H1 (cell line): Measurements from ENCODE around the gene INPP5E. TPM values are rescaled to one million over a fixed set of nuclear protein-coding genes. Genes with fewer than 3 reads are reported as not detected.

Source experiments
- CTCF ChIA-PET: fragments of 300-600 bp; sonication (Branson Sonifier 250); formaldehyde crosslinking; loops from one replicate; lab custom pipeline; 2021; ENCODE audit not compliant: partially characterized antibody; lab: Charles Lee
- POLR2A ChIA-PET: fragments of 300-600 bp; sonication (Branson Sonifier 250); formaldehyde crosslinking; loops from one replicate; lab custom pipeline; 2021; ENCODE audit warnings: inconsistent platforms; ENCODE audit not compliant: partially characterized antibody; lab: Charles Lee
- DNase-seq, 2 experiments: peaks; one replicate each; pipeline versions ENCODE4 v3.0.0 to v3.0.0-alpha.2; 2010 to 2022; ENCODE audit warnings: low spot score in 2 of 2, low read depth in 1 of 2, mixed read lengths in 1 of 2
- FAIRE-seq: peaks from 2 replicates; lab custom pipeline; 2011; peaks lifted over from hg19 to GRCh38; lab: Jason Lieb, UNC
- H2AFZ ChIP-seq: 2 replicates; pipeline ENCODE4 v1.8.1; 2012; ENCODE audit warnings: low read length, inconsistent platforms
- H2AK5ac ChIP-seq: 2 replicates; pipeline ENCODE4 v1.6.1; 2013; ENCODE audit warnings: low read depth, low read length
- H2BK120ac ChIP-seq: replicated peaks from 2 replicates; pipeline ENCODE3; 2013; ENCODE audit warnings: low read depth, low read length, inconsistent platforms
- H2BK12ac ChIP-seq: 2 replicates; pipeline ENCODE4 v1.6.1; 2013; ENCODE audit warnings: low read depth, low read length
- H2BK15ac ChIP-seq: 2 replicates; pipeline ENCODE4 v1.6.1; 2013; ENCODE audit warnings: low read length
- H2BK20ac ChIP-seq: 2 replicates; pipeline ENCODE4 v1.6.1; 2013; ENCODE audit warnings: low read length
- H2BK5ac ChIP-seq: 2 replicates; pipeline ENCODE4 v1.6.1; 2013; ENCODE audit warnings: low read depth, low read length
- H3K14ac ChIP-seq: 2 replicates; pipeline ENCODE4 v1.6.1; 2013; ENCODE audit warnings: inconsistent platforms; ENCODE audit not compliant: insufficient read length
- H3K18ac ChIP-seq: 2 replicates; pipeline ENCODE4 v1.6.1; 2013; ENCODE audit warnings: low read length; ENCODE audit errors: extremely low read depth
- H3K23ac ChIP-seq: 2 replicates; pipeline ENCODE4 v1.6.1; 2013; ENCODE audit warnings: inconsistent platforms; ENCODE audit not compliant: insufficient read length
- H3K23me2 ChIP-seq: 2 replicates; pipeline ENCODE4 v1.6.1; 2013; ENCODE audit warnings: low read depth, low read length
- H3K27ac ChIP-seq: 2 replicates; pipeline ENCODE4 v1.6.1; 2011; ENCODE audit warnings: low read depth, low read length, inconsistent platforms
- H3K27me3 ChIP-seq, 4 experiments: replicated peaks in 1 of 4; 1 replicate in 1 of 4; 2 replicates in 3 of 4; pipeline versions ENCODE4 v1.6.1 to v1.8.1; 2011 to 2013; ENCODE audit warnings: low read length in 3 of 4, mild to moderate bottlenecking in 3 of 4, inconsistent platforms in 2 of 4, mixed read lengths in 2 of 4, moderate library complexity in 1 of 4; ENCODE audit not compliant: control insufficient read depth in 3 of 4, insufficient read depth in 3 of 4; ENCODE audit errors: extremely low read depth in 1 of 4
- H3K36me3 ChIP-seq, 4 experiments: 2 replicates each; pipeline versions ENCODE4 v1.6.1 to v1.8.1; 2011 to 2013; ENCODE audit warnings: mild to moderate bottlenecking in 4 of 4, low read length in 3 of 4, moderate library complexity in 2 of 4, control low read depth in 1 of 4, inconsistent platforms in 1 of 4; ENCODE audit not compliant: insufficient read depth in 4 of 4, control insufficient read depth in 2 of 4
- H3K4ac ChIP-seq: replicated peaks from 2 replicates; pipeline ENCODE3; 2013; ENCODE audit warnings: low read length, low read depth, mixed read lengths, inconsistent platforms; ENCODE audit not compliant: insufficient read length
- H3K4me1 ChIP-seq, 4 experiments: replicated peaks in 1 of 4; 1 replicate in 1 of 4; 2 replicates in 3 of 4; pipeline versions ENCODE4 v1.6.1 to v1.8.1; 2011 to 2013; ENCODE audit warnings: low read length in 3 of 4, inconsistent platforms in 2 of 4, mixed read lengths in 1 of 4; ENCODE audit not compliant: insufficient read depth in 4 of 4, control insufficient read depth in 3 of 4
- H3K4me2 ChIP-seq, 2 experiments: 2 replicates each; pipeline versions ENCODE4 v1.6.1 to v1.8.1; 2011 to 2013; ENCODE audit warnings: low read depth in 2 of 2, low read length in 2 of 2, control low read depth in 1 of 2, inconsistent platforms in 1 of 2, mild to moderate bottlenecking in 1 of 2; ENCODE audit not compliant: insufficient read depth in 1 of 2
- H3K4me3 ChIP-seq, 4 experiments: fragments of 200-600, 300-600 bp in 1 of 4; sonication (generic), shearing (Covaris generic), sonication (Bioruptor Twin) in 1 of 4; 2 replicates each; pipeline versions ENCODE4 v1.5.1 to v1.8.1; 2011 to 2016; ENCODE audit warnings: low read length in 4 of 4, low read depth in 3 of 4, control low read depth in 2 of 4, inconsistent platforms in 2 of 4, mild to moderate bottlenecking in 2 of 4, mixed read lengths in 1 of 4, moderate library complexity in 1 of 4; ENCODE audit not compliant: insufficient read depth in 2 of 4; ENCODE audit errors: extremely low read depth in 1 of 4
- H3K56ac ChIP-seq: replicated peaks from 2 replicates; pipeline ENCODE3; 2013; ENCODE audit warnings: low read depth, mild to moderate bottlenecking, mixed read lengths, low read length, inconsistent platforms; ENCODE audit not compliant: insufficient read length
- H3K79me1 ChIP-seq: 2 replicates; pipeline ENCODE4 v1.6.1; 2013; ENCODE audit warnings: low read depth, low read length, control low read depth
- H3K79me2 ChIP-seq, 2 experiments: 2 replicates each; pipeline versions ENCODE4 v1.6.1 to v1.8.1; 2012 to 2013; ENCODE audit warnings: low read length in 2 of 2, mild to moderate bottlenecking in 2 of 2, inconsistent platforms in 1 of 2; ENCODE audit not compliant: insufficient read depth in 2 of 2, control insufficient read depth in 1 of 2
- H3K9ac ChIP-seq, 4 experiments: replicated peaks in 1 of 4; 1 replicate in 1 of 4; 2 replicates in 3 of 4; pipeline versions ENCODE4 v1.6.1 to v1.8.1; 2011 to 2013; ENCODE audit warnings: low read depth in 3 of 4, low read length in 3 of 4, control low read depth in 2 of 4, mild to moderate bottlenecking in 2 of 4, moderate library complexity in 2 of 4, inconsistent platforms in 1 of 4; ENCODE audit errors: extremely low read depth in 1 of 4
- H3K9me3 ChIP-seq, 2 experiments: 2 replicates each; pipeline versions ENCODE4 v1.6.1 to v1.8.1; 2012 to 2013; ENCODE audit warnings: mild to moderate bottlenecking in 2 of 2, moderate library complexity in 2 of 2, control low read depth in 1 of 2, inconsistent platforms in 1 of 2, low read depth in 1 of 2, low read length in 1 of 2, mixed read lengths in 1 of 2; ENCODE audit not compliant: insufficient read depth in 2 of 2
- H4K20me1 ChIP-seq, 2 experiments: replicated peaks in 1 of 2; 2 replicates each; pipeline versions ENCODE3 to v1.8.1; 2011 to 2013; ENCODE audit warnings: inconsistent platforms in 2 of 2, low read length in 2 of 2, mild to moderate bottlenecking in 1 of 2; ENCODE audit not compliant: insufficient read depth in 2 of 2, control insufficient read depth in 1 of 2
- H4K5ac ChIP-seq: 2 replicates; pipeline ENCODE4 v1.6.1; 2013; ENCODE audit warnings: low read length, low read depth, mixed read lengths, inconsistent platforms; ENCODE audit not compliant: insufficient read length
- H4K8ac ChIP-seq: 2 replicates; pipeline ENCODE4 v1.8.0; 2013; ENCODE audit warnings: mild to moderate bottlenecking, moderate library complexity, low read length, inconsistent platforms; ENCODE audit not compliant: insufficient read depth; ENCODE audit errors: extremely low read depth
- H4K91ac ChIP-seq: replicated peaks from 2 replicates; pipeline ENCODE3; 2013; ENCODE audit warnings: low read length, mixed read lengths, inconsistent platforms; ENCODE audit not compliant: insufficient read length
- HDAC2 ChIP-seq, 2 experiments: fragments of 300-600 bp in 1 of 2; sonication (generic) in 1 of 2; IDR thresholded peaks; 2 replicates each; pipeline ENCODE4 v1.6.1; 2011 to 2012; ENCODE audit warnings: low read depth in 2 of 2, low read length in 2 of 2, mild to moderate bottlenecking in 2 of 2, moderate library complexity in 2 of 2, borderline replicate concordance in 1 of 2, inconsistent platforms in 1 of 2
- WGBS, 2 experiments: shearing (Covaris generic) in 1 of 2; methylation state at CpG; one replicate each; pipeline versions ENCODE4 v1.1.6 to v1.1.7; 2013 to 2015; ENCODE audit warnings: low lambda C conversion rate in 2 of 2, mixed read lengths in 2 of 2, inconsistent platforms in 1 of 2, low coverage in 1 of 2, missing lambda C conversion rate in 1 of 2; ENCODE audit not compliant: insufficient replicate concordance in 2 of 2, insufficient coverage in 1 of 2, insufficient read length in 1 of 2; ENCODE audit errors: extremely low coverage in 1 of 2, missing lambda C conversion rate in 1 of 2; 5-methylcytosine and 5-hydroxymethylcytosine counted together
- polyA plus RNA-seq, 7 experiments: library from polyadenylated mRNA; depleted of rRNA in 3 of 7; stranded (reverse) in 5 of 7; unstranded in 2 of 7; fragments of >200 nt in 5 of 7; fragments of 200-250 nt in 2 of 7; gene quantifications; 1 replicate in 5 of 7; 2 replicates in 1 of 7; 4 replicates in 1 of 7; pipeline versions ENCODE4 v1.2.1 to v1.2.3, GENCODE V29; 2011 to 2013; ENCODE audit warnings: missing spikeins in 2 of 7, mixed read lengths in 2 of 7
- total RNA-seq: library from RNA; stranded (reverse); fragmentation: NEBNext Ultra II Directional; extraction: Animal tissue kit (Norgen Biotek cat#: 25700); gene quantifications from 2 replicates; pipeline ENCODE4 v1.2.1, GENCODE V29; 2021

The INPP5E gene
- total and polyA plus RNA-seq, 2 of the 8 experiments (the other 6 are each of a cell fraction or from before 2014, with no cell fraction given), result 8.7 to 11.3 TPM

DNA sequence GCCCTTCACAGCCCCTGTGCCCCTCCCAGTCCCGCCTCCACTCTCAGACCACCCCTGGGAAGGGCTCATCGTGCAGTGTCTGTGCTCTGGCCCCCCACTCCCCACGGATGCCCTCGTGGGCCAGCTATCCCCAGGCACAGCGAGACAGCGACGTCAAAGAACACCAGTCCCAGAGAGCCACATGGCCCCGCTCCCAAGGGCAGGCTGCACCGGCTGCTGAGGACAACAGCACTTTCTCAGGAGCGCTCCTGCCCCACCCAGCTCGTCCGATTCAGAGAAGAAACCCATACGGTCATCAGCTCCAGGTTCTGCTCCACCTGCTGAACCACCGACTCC lies 34.9 kb downstream of the INPP5E start:
- Histone ChIP-seq H2BK12ac (no peak overlapping the region), H3K27ac (no peak overlapping the region)
- TF ChIP-seq HDAC2 (IDR thresholded peaks at IDR 0.05; ENCODE audit: borderline replicate concordance in 1 of 2, low read depth in 2 of 2, low read length in 2 of 2), result no peak
- TF ChIP-seq, all 59 proteins: peak for 0
- H3K36me3 ChIP-seq, result peaks cover 14 to 53% (median 36%) of the 10 kb centered on the region in 4 experiments; a peak in 7 of 8 replicates
- H3K56ac ChIP-seq, result no peak overlapping the region
- DNase-seq (no peak), FAIRE-seq (no peak)
- no peak overlapping the region for H3K23ac ChIP-seq
- no peak overlapping the region for H3K4me2 ChIP-seq
- H3K9me3 ChIP-seq, result no peaks in the 10 kb centered on the region
- no peak overlapping the region for H2BK5ac ChIP-seq
- H3K23me2 ChIP-seq, result peaks cover 3% of the 10 kb centered on the region; the same call in 1 of the 2 replicates
- no peak overlapping the region for H2AK5ac ChIP-seq
- no peak overlapping the region for H3K14ac ChIP-seq
- no peak overlapping the region for H3K4me3 ChIP-seq
- no peak overlapping the region for H2AFZ ChIP-seq
- CTCF ChIA-PET, result interaction anchor here (1.3 kb wide), 2 partner anchors 9 to 289 kb away, joined by 3 read pairs; no protein-coding TSS in a partner anchor
- peaks cover 0 to 14% of the 10 kb centered on the region in 2 experiments; a peak in 2 of 4 replicates for H3K79me2 ChIP-seq
- no peak overlapping the region for H3K9ac ChIP-seq
- H3K4me1 ChIP-seq, result peaks cover 0 to 3% (median 1%) of the 10 kb centered on the region in 4 experiments; a peak in 1 of 7 replicates
- no peak overlapping the region for H4K8ac ChIP-seq
- WGBS, 2 experiments, result 95% methylated on average over 14 of the region's 14 CpGs; no CpG with 5 or more reads in 1 of the 2 experiments
- H2BK20ac ChIP-seq, result no peak overlapping the region
- H2BK120ac ChIP-seq, result no peak overlapping the region
- no peak overlapping the region for H4K91ac ChIP-seq
- POLR2A ChIA-PET, result interaction anchor here (1.2 to 14.6 kb wide), 5 partner anchors 9 to 71 kb away, joined by 3 to 139 read pairs (median 6); partner anchors contain the start of gene DNLZ
- no peak overlapping the region for H2BK15ac ChIP-seq
- no peak overlapping the region for H3K18ac ChIP-seq
- H3K4ac ChIP-seq, result no peak overlapping the region
- H4K5ac ChIP-seq, result no peak overlapping the region
- peaks cover 5 to 7% of the 10 kb centered on the region in 2 experiments for H4K20me1 ChIP-seq
- no peaks in the 10 kb centered on the region for H3K27me3 ChIP-seq
- peaks cover 11% of the 10 kb centered on the region for H3K79me1 ChIP-seq
